Activated CD4-positive, alpha-beta memory T cell treated with anti-CD3 and anti-CD28 coated beads for 36 hours (primary cell): ENCODE data around the gene ARPC1A. TPM values are rescaled to one million over a fixed set of nuclear protein-coding genes. Genes with fewer than 3 reads are reported as not detected.
"Not testable (repeated sequence)": the region's sequence is repeated elsewhere in the genome, so short reads cannot be mapped to it uniquely, and the experiment has no call there.

ENCODE experiments used
- CTCF ChIA-PET: fragments of 350-600 bp; sonication (Branson Sonifier 250); formaldehyde crosslinking; loops from one replicate; lab custom pipeline; 2021; ENCODE audit warnings: antibody characterized with exemption, inconsistent platforms; lab: Charles Lee
- POLR2A ChIA-PET: fragments of 350-600 bp; sonication (Branson Sonifier 250); formaldehyde crosslinking; loops from one replicate; lab custom pipeline; 2021; ENCODE audit warnings: antibody characterized with exemption; lab: Charles Lee
- DNase-seq: peaks from one replicate; pipeline ENCODE4 v3.0.0-alpha.2; 2020
- H3K27ac Mint-ChIP-seq: one replicate; pipeline ENCODE4 v1.8.0; 2021; ENCODE audit warnings: mixed read lengths
- H3K27me3 Mint-ChIP-seq: one replicate; pipeline ENCODE4 v1.8.0; 2021; ENCODE audit warnings: mixed read lengths
- H3K36me3 Mint-ChIP-seq: one replicate; pipeline ENCODE4 v1.8.0; 2021; ENCODE audit warnings: mixed read lengths
- H3K4me1 Mint-ChIP-seq: one replicate; pipeline ENCODE4 v1.8.0; 2021; ENCODE audit warnings: low read depth, mixed read lengths
- H3K4me3 Mint-ChIP-seq: one replicate; pipeline ENCODE4 v1.8.0; 2021; ENCODE audit warnings: mild to moderate bottlenecking, mixed read lengths
- H3K9me3 Mint-ChIP-seq: one replicate; pipeline ENCODE4 v1.8.0; 2021; ENCODE audit warnings: mixed read lengths
- intact Hi-C: fragments of 100-400 bp; cut with micrococcal nuclease; formaldehyde crosslinking; loops from one replicate; pipeline ENCODE4 v1.15.1; 2023
- total RNA-seq, 2 experiments: library from RNA; stranded (reverse); gene quantifications; one replicate each; pipeline ENCODE4 v1.2.3, GENCODE V29; 2021

ARPC1A gene
- total RNA-seq, 2 experiments from 2014 or later, result 66.9 to 70.0 TPM

GRCh38 chr7:99383203-99383602, 57.5 kb downstream of the ARPC1A start:
- H3K36me3 Mint-ChIP-seq, result peaks cover 42% of the 10 kb centered on the region
- intact Hi-C loops, result no loop called here
- peak overlapping the region; percentile 77 for H3K27ac Mint-ChIP-seq
- H3K9me3 Mint-ChIP-seq, result no peaks in the 10 kb centered on the region
- CTCF ChIA-PET, result no interaction called here
- DNase-seq, result no peak
- no peaks in the 10 kb centered on the region for H3K27me3 Mint-ChIP-seq
- H3K4me1 Mint-ChIP-seq, result peaks cover 51% of the 10 kb centered on the region
- POLR2A ChIA-PET, result no interaction called here
- H3K4me3 Mint-ChIP-seq, result no peak overlapping the region

DNA sequence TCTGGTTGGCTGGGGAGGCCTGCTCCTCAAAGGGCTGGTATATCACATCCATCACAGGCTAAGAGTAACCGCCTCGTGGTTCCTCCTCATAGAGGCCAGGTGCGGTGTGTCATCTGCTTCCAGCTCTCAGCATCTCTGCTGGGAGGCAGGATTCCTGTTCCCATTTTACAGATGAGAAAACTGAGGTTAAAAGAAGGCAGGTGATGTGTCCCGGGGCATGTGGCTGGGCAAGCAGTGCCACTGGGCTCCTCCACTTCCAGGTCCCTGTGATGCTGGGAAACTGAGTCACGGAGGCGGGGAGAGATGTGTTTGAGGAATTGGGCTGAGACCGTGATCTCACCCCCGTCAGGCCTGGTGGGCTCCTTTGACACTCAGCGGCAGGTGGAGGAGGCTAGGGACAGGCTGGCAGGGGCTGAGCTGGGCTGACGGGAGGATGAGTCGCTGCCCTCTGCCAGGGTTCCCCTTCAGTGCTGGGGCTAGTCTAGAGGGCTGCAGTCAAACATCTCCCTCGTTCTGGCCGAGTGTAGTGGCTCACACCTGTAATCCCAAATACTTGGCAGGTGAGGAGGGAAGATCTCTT, 58.2 kb downstream of the ARPC1A start:
- H3K27me3 Mint-ChIP-seq, result no peaks in the 10 kb centered on the region
- peaks cover 46% of the 10 kb centered on the region for H3K36me3 Mint-ChIP-seq
- H3K9me3 Mint-ChIP-seq, result no peaks in the 10 kb centered on the region
- H3K27ac Mint-ChIP-seq, result peak overlapping the region; percentile 77
- ChIA-PET POLR2A (no interaction called here), CTCF (no interaction called here)
- intact Hi-C loops, result no loop called here
- no peak for DNase-seq
- H3K4me1 Mint-ChIP-seq, result peaks cover 47% of the 10 kb centered on the region
- no peak overlapping the region for H3K4me3 Mint-ChIP-seq

DNA sequence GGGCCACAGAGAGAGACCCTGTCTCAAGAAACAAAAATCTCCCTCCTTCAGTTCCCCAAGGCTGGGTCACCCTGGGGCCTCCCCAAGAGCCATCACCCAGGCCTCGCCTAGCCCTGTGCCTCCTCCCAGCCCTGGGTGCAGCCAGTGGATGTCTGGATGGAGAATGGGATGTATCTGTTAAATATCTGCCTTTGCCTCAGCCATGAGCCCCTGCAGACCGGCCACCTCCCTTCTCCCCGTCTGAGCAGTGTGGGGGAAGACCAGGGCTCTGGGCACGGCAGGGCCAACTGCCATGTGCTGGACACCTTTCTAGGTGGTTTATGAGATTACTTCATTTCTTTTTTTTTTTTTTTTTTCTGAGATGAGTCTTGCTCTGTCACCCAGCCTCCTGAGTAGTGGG, 58.8 kb downstream of the ARPC1A start:
- H3K9me3 Mint-ChIP-seq, result no peaks in the 10 kb centered on the region
- peak overlapping the region; percentile 71 for H3K27ac Mint-ChIP-seq
- H3K4me3 Mint-ChIP-seq, result no peak overlapping the region
- intact Hi-C loops, result no loop called here
- POLR2A ChIA-PET, result no interaction called here
- CTCF ChIA-PET, result no interaction called here
- H3K36me3 Mint-ChIP-seq, result peaks cover 42% of the 10 kb centered on the region
- H3K27me3 Mint-ChIP-seq, result no peaks in the 10 kb centered on the region
- peaks cover 41% of the 10 kb centered on the region for H3K4me1 Mint-ChIP-seq
- no peak for DNase-seq

DNA sequence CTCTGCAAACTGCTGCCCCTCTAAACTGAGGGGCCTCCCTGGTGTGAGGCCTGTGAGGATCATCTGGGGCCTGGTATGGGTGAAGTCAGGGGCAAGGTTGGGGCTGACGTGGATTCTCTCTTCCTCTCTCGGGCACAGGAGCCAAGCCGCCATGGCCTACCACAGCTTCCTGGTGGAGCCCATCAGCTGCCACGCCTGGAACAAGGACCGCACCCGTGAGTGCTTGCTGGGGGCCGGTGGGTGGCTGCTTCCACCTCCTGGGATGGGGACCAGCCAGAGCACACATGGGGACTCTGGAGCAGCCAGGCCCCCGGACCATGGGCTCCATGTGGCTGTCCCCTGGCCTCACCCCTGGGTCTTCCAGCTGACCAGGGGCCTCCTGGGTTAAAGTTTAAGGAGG, 59.9 kb downstream of the ARPC1A start:
- Mint-ChIP-seq H3K27ac (peak overlapping the region; percentile 49), H3K36me3 (peaks cover 44% of the 10 kb centered on the region), H3K27me3 (no peaks in the 10 kb centered on the region), H3K4me3 (no peak overlapping the region), H3K9me3 (no peaks in the 10 kb centered on the region), H3K4me1 (peaks cover 32% of the 10 kb centered on the region)
- ChIA-PET POLR2A (no interaction called here), CTCF (no interaction called here)
- intact Hi-C loops, result no loop called here
- no peak for DNase-seq

DNA sequence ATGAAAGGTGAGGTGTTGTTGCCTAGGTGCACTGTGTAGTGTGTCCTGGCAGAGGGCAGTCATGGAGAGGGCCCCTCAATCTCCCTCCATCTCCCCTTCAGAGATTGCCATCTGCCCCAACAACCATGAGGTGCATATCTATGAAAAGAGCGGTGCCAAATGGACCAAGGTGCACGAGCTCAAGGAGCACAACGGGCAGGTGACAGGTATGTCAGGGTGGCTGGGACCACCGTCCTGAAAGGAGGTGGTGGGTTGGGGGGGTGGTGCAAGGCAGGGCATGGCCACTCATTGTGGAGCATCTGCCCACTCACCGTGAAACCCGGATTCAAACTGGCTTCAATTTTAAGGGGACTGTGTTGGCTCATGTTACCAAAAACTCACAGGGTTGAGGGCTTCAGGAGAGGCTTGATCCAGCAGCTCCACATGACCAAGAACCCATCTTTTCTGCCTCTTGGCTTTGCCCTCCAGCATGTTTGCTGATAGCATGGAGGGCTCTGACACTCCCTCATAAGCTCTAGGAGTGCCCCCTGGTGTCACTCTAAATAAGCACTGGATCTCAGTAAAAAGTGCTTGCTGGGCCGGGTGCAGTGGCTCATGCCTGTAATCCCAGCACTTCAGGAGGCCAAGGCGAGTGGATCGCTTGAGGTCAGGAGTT, 61.0 kb downstream of the ARPC1A start:
- POLR2A ChIA-PET, result interaction anchor here (1.0 kb wide), 2 partner anchors 11 to 22 kb away, joined by 3 to 4 read pairs; partner anchors contain the start of genes BUD31 and PDAP1
- Mint-ChIP-seq H3K27ac (peak overlapping the region; percentile 23), H3K27me3 (no peaks in the 10 kb centered on the region), H3K4me1 (peaks cover 21% of the 10 kb centered on the region), H3K4me3 (no peak overlapping the region), H3K9me3 (no peaks in the 10 kb centered on the region), H3K36me3 (peaks cover 46% of the 10 kb centered on the region)
- peak; percentile 40 for DNase-seq
- intact Hi-C loops, result no loop called here
- CTCF ChIA-PET, result interaction anchor here (1.2 to 1.6 kb wide), 3 partner anchors 13 to 22 kb away, joined by 3 to 5 read pairs (median 3); partner anchors contain the start of gene ARPC1B

DNA sequence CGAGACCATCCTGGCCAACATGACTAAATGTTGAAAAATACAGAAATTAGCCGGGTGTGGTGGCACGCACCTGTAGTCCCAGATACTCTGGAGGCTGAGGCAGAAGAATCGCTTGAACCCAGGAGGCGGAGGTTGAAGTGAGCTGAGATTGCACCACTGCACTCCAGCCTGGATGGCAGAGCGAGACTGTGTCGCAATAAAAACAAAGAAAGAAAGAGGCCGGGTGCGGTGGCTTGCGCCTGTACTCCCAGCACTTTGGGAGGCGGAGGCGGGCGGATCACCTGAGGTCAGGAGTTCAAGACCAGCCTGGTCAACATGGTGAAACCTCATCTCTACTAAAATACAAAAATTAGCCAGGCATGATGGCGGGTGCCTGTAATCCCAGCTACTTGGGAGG, 61.5 kb downstream of the ARPC1A start:
- Mint-ChIP-seq H3K36me3 (peaks cover 49% of the 10 kb centered on the region), H3K4me1 (peaks cover 21% of the 10 kb centered on the region)
- H3K27me3 Mint-ChIP-seq, H3K4me3 Mint-ChIP-seq, H3K27ac Mint-ChIP-seq, DNase-seq, intact Hi-C loops, H3K9me3 Mint-ChIP-seq: not testable (repeated sequence)
- POLR2A ChIA-PET, result interaction anchor here (1.0 kb wide), 2 partner anchors 12 to 21 kb away, joined by 3 to 4 read pairs; partner anchors contain the start of genes BUD31 and PDAP1
- CTCF ChIA-PET, result interaction anchor here (1.2 to 1.6 kb wide), 3 partner anchors 13 to 22 kb away, joined by 3 to 5 read pairs (median 3); partner anchors contain the start of gene ARPC1B

- intact Hi-C loops, result no loop called here
Measured at GRCh38 chr7:99387912-99388311, 62.2 kb downstream of the ARPC1A start.

GRCh38 chr7:99389772-99390171, 64.1 kb downstream of the ARPC1A start:
- Mint-ChIP-seq H3K27ac (no peak overlapping the region), H3K4me1 (peaks cover 18% of the 10 kb centered on the region), H3K27me3 (no peaks in the 10 kb centered on the region), H3K4me3 (no peak overlapping the region), H3K9me3 (no peaks in the 10 kb centered on the region), H3K36me3 (peaks cover 57% of the 10 kb centered on the region)
- DNase-seq, result no peak
- intact Hi-C loops, result no loop called here
- ChIA-PET POLR2A (interaction anchor here (0.6 to 1.4 kb wide), 4 partner anchors 9 to 348 kb away, joined by 3 to 7 read pairs (median 6); no protein-coding TSS in a partner anchor), CTCF (interaction anchor here (1.2 kb wide), 1 partner anchor 10 kb away, joined by 3 read pairs; no protein-coding TSS in a partner anchor)

More at GRCh38 chr7:99387912-99388311, 62.2 kb downstream of the ARPC1A start:
- no peak overlapping the region for H3K4me3 Mint-ChIP-seq
- DNase-seq, result no peak
- H3K27me3 Mint-ChIP-seq, result no peaks in the 10 kb centered on the region
- H3K27ac Mint-ChIP-seq, result no peak overlapping the region
- peaks cover 52% of the 10 kb centered on the region for H3K36me3 Mint-ChIP-seq
- ChIA-PET CTCF (interaction anchor here (1.6 kb wide), 1 partner anchor 23 kb away, joined by 3 read pairs; no protein-coding TSS in a partner anchor), POLR2A (interaction anchor here (1.3 kb wide), 1 partner anchor 9 kb away, joined by 3 read pairs; no protein-coding TSS in a partner anchor)
- no peaks in the 10 kb centered on the region for H3K9me3 Mint-ChIP-seq
- H3K4me1 Mint-ChIP-seq, result peaks cover 24% of the 10 kb centered on the region

DNA sequence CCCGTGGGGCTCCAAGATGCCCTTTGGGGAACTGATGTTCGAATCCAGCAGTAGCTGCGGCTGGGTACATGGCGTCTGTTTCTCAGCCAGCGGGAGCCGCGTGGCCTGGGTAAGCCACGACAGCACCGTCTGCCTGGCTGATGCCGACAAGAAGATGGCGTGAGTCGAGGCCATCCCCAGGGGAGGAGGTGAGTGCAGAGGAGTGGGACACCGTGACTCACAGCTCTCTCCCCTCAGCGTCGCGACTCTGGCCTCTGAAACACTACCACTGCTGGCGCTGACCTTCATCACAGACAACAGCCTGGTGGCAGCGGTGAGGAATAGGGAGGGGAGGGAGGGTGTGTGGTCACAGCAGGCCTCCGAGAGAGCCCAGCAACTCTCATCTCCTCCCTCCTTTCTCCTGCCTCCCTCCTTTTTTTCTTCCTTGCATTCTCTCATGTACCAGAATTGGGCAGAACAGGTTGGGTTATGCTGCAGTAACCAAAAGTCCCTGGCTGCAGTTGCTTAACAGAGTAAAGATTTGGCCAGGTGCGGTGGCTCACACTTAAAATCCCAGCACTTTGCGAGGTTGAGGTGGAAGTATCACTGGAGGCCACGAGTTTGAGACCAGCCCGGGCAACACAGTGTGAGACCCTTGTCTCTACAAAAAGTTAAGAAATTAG, 65.4 kb downstream of the ARPC1A start:
- Mint-ChIP-seq H3K27me3 (no peaks in the 10 kb centered on the region), H3K4me1 (peaks cover 15% of the 10 kb centered on the region), H3K27ac (no peak overlapping the region), H3K4me3 (no peak overlapping the region), H3K36me3 (peaks cover 57% of the 10 kb centered on the region), H3K9me3 (no peaks in the 10 kb centered on the region)
- CTCF ChIA-PET, result interaction anchor here (1.7 to 1.8 kb wide), 2 partner anchors 15 to 25 kb away, joined by 4 to 5 read pairs; no protein-coding TSS in a partner anchor
- POLR2A ChIA-PET, result interaction anchor here (1.0 to 1.6 kb wide), 5 partner anchors 8 to 62 kb away, joined by 3 to 6 read pairs (median 3); partner anchors contain the start of gene BUD31
- intact Hi-C loops, result no loop called here
- DNase-seq, result no peak

DNA sequence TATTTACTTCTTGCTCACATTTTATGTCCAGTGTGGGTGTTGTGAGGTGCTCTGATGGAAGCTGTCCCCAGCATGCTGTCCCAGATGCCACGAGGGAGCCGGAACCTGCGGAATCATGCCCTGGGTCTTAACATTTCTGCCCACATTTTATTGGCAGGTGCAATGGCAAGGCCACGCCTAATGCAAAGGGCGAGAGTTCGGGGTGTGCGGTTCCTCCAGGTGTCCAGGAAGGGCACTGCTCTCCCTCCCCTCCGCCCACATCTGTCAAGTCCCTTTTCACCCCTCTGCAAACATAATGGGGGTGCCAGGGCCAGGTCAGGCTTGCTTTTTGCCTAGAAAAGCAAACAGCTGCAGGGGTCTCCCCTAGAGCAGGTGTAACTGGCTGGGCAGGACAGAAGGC, 66.3 kb downstream of the ARPC1A start:
- Mint-ChIP-seq H3K36me3 (peaks cover 54% of the 10 kb centered on the region), H3K27me3 (no peaks in the 10 kb centered on the region), H3K27ac (peak overlapping the region; percentile 49), H3K4me3 (no peak overlapping the region), H3K9me3 (no peaks in the 10 kb centered on the region), H3K4me1 (peaks cover 15% of the 10 kb centered on the region)
- intact Hi-C loops, result loop anchor here (2.0 kb wide), 1 partner anchor 17 kb away; the partner anchor contains the start of genes BUD31 and PDAP1
- POLR2A ChIA-PET, result interaction anchor here (1.0 to 1.6 kb wide), 3 partner anchors 13 to 63 kb away, joined by 3 read pairs; partner anchors contain the start of gene BUD31
- DNase-seq, result no peak
- CTCF ChIA-PET, result interaction anchor here (0.9 to 1.8 kb wide), 3 partner anchors 13 to 26 kb away, joined by 3 to 5 read pairs (median 4); no protein-coding TSS in a partner anchor

DNA sequence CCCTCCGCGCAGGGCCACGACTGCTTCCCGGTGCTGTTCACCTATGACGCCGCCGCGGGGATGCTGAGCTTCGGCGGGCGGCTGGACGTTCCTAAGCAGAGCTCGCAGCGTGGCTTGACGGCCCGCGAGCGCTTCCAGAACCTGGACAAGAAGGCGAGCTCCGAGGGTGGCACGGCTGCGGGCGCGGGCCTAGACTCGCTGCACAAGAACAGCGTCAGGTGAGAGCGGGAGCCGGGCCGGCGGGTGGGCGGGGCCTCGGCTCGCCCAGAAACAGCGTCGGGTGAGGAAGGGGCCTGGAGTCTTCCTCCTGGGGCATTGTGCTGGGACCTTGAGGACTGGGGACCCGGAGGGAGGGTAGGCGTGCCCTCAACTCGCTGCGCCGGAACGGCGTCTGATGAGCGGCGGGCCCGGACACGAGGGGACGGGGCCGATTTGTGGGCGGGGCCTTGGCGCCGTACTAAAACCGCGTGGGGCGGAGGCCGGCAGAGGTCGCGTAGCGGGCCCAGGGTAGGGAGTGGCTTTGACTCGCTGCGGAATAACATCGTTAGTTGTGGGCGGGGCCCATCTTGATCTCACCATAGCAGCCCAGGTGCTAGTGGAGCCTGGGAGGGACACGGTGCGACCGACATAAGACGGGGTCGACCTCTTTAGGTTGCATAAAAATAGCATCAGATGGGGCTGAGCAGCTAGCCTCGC, 67.1 kb downstream of the ARPC1A start:
- Mint-ChIP-seq H3K27ac (peak overlapping the region; percentile 76), H3K36me3 (peaks cover 57% of the 10 kb centered on the region), H3K4me3 (peak overlapping the region; percentile 55), H3K4me1 (peaks cover 17% of the 10 kb centered on the region), H3K27me3 (no peaks in the 10 kb centered on the region), H3K9me3 (no peaks in the 10 kb centered on the region)
- POLR2A ChIA-PET, result interaction anchor here (1.3 to 2.6 kb wide), 4 partner anchors 10 to 16 kb away, joined by 3 to 7 read pairs (median 6); partner anchors contain the start of gene BUD31
- intact Hi-C loops, result loop anchor here (2.0 kb wide), 1 partner anchor 16 kb away; the partner anchor contains the start of genes BUD31 and PDAP1
- peak; percentile 86 for DNase-seq
- CTCF ChIA-PET, result interaction anchor here (0.6 to 1.8 kb wide), 4 partner anchors 12 to 106 kb away, joined by 3 to 5 read pairs (median 4); no protein-coding TSS in a partner anchor
